ENCODE results near the gene DYNLRB2. TPM values are rescaled to one million over a fixed set of nuclear protein-coding genes. Genes with fewer than 3 reads are reported as not detected.

The DYNLRB2 gene
- total and polyA plus RNA-seq, 2 donors from 2014 or later = 2.7 to 22.1 TPM

DNA sequence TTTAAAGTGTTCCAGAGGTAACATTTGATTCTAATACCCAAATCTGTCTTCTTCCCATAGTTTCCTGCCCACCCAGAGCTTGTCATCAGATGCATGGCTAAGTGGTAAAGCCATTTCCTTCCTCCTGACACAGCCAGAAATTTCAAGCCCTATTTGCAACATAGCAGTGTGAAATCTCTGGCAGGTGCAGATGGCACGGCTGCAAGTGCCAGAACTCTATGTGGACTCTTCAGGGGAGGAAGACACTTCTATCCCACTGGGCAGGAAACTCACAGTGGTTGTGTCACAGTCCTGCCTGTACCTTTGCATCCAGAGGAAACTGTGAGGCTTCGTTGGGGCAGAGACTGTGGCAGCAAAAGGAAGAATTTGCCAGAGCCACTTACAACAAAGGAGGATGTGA, 13.2 kb downstream of the DYNLRB2 start:
- intact Hi-C loops (cut with DNase I) = no loop called here
- Histone ChIP-seq H3K9ac (ENCODE audit: low read length in 3 of 3) (no peak overlapping the region), H3K27ac (ENCODE audit: low read depth in 2 of 2, low read length in 2 of 2) (no peak overlapping the region), H3K27me3 (ENCODE audit: control insufficient read depth, insufficient read depth, low read length) (no peaks in the 10 kb centered on the region), H3K9me3 (ENCODE audit: control insufficient read depth in 2 of 3, insufficient read depth in 1 of 3, low read length in 3 of 3) (no peaks in the 10 kb centered on the region), H3K36me3 (ENCODE audit: control insufficient read depth in 2 of 3, insufficient read depth in 3 of 3, low read length in 3 of 3) (no peaks in the 10 kb centered on the region), H3K4me1 (ENCODE audit: control insufficient read depth in 2 of 3, insufficient read depth in 2 of 3, low read depth in 1 of 3, low read length in 3 of 3) (no peaks in the 10 kb centered on the region), H3K4me3 (ENCODE audit: low read length in 3 of 3) (no peak overlapping the region)
- TF ChIP-seq, protein P1, sequence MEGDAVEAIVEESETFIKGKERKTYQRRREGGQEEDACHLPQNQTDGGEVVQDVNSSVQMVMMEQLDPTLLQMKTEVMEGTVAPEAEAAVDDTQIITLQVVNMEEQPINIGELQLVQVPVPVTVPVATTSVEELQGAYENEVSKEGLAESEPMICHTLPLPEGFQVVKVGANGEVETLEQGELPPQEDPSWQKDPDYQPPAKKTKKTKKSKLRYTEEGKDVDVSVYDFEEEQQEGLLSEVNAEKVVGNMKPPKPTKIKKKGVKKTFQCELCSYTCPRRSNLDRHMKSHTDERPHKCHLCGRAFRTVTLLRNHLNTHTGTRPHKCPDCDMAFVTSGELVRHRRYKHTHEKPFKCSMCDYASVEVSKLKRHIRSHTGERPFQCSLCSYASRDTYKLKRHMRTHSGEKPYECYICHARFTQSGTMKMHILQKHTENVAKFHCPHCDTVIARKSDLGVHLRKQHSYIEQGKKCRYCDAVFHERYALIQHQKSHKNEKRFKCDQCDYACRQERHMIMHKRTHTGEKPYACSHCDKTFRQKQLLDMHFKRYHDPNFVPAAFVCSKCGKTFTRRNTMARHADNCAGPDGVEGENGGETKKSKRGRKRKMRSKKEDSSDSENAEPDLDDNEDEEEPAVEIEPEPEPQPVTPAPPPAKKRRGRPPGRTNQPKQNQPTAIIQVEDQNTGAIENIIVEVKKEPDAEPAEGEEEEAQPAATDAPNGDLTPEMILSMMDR (IDR thresholded peaks at IDR 0.05; ENCODE audit: borderline replicate concordance, extremely low read depth, insufficient read depth) = no peak
- no peak for FAIRE-seq
- DNase-seq = no peak

DNA sequence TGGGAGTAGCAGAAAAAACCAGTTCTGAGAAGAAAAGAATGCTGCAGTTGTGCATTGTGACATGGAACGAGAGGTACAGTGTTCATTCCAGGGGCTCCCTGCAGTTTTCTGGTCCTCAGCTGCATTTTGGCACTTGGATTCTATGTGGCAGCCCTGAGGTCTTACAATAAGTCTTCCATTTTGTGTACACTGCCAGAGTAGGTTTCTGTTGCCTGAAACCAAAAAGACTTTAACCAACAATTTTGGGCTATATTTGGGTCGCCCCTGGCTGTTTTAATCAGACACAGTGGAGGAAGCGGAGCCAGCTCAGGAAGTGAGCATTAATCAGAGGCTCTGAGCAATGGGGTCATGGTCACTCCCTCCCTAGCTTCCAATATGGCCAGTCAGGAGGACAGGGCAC, 15.7 kb downstream of the DYNLRB2 start:
- Histone ChIP-seq H3K27ac (ENCODE audit: low read depth in 2 of 2, low read length in 2 of 2) (no peak overlapping the region), H3K9me3 (ENCODE audit: control insufficient read depth in 2 of 3, insufficient read depth in 1 of 3, low read length in 3 of 3) (no peaks in the 10 kb centered on the region), H3K36me3 (ENCODE audit: control insufficient read depth in 2 of 3, insufficient read depth in 3 of 3, low read length in 3 of 3) (no peaks in the 10 kb centered on the region), H3K4me1 (ENCODE audit: control insufficient read depth in 2 of 3, insufficient read depth in 2 of 3, low read depth in 1 of 3, low read length in 3 of 3) (no peaks in the 10 kb centered on the region), H3K27me3 (ENCODE audit: control insufficient read depth, insufficient read depth, low read length) (no peaks in the 10 kb centered on the region), H3K4me3 (ENCODE audit: low read length in 3 of 3) (no peak overlapping the region), H3K9ac (ENCODE audit: low read length in 3 of 3) (no peak overlapping the region)
- TF ChIP-seq, protein P1 (IDR thresholded peaks at IDR 0.05; ENCODE audit: borderline replicate concordance, extremely low read depth, insufficient read depth) = no peak
- DNase-seq (no peak), FAIRE-seq (no peak)
- intact Hi-C loops (cut with DNase I) = no loop called here

DNA sequence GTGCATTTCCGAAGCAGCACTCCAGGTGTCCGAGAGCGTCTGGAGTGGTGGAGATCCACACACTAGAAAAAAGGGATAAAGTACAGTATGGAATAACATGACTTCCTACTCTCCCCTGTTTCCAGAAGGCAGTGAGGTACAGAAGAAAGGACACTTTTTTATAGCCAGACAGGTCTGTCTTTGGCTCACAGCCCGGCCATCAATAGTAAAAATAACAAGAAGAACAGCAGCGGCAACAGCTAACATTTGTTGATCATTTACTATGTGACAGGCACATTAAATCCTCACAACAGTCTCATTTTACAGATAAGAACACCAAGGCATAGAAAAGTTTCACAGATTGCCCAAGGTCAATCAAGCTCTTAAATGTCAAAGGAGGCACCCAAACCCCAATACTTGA, 16.2 kb downstream of the DYNLRB2 start:
- intact Hi-C loops (cut with DNase I) = no loop called here
- H3K36me3 ChIP-seq (ENCODE audit: control insufficient read depth in 2 of 3, insufficient read depth in 3 of 3, low read length in 3 of 3) = no peaks in the 10 kb centered on the region
- TF ChIP-seq, protein P1 (IDR thresholded peaks at IDR 0.05; ENCODE audit: borderline replicate concordance, extremely low read depth, insufficient read depth) = no peak
- no peaks in the 10 kb centered on the region for H3K27me3 ChIP-seq (ENCODE audit: control insufficient read depth, insufficient read depth, low read length)
- H3K27ac ChIP-seq (ENCODE audit: low read depth in 2 of 2, low read length in 2 of 2) = no peak overlapping the region
- no peaks in the 10 kb centered on the region for H3K4me1 ChIP-seq (ENCODE audit: control insufficient read depth in 2 of 3, insufficient read depth in 2 of 3, low read depth in 1 of 3, low read length in 3 of 3)
- H3K4me3 ChIP-seq (ENCODE audit: low read length in 3 of 3) = no peak overlapping the region
- no peak for DNase-seq
- FAIRE-seq = no peak
- no peak overlapping the region for H3K9ac ChIP-seq (ENCODE audit: low read length in 3 of 3)
- H3K9me3 ChIP-seq (ENCODE audit: control insufficient read depth in 2 of 3, insufficient read depth in 1 of 3, low read length in 3 of 3) = no peaks in the 10 kb centered on the region

DNA sequence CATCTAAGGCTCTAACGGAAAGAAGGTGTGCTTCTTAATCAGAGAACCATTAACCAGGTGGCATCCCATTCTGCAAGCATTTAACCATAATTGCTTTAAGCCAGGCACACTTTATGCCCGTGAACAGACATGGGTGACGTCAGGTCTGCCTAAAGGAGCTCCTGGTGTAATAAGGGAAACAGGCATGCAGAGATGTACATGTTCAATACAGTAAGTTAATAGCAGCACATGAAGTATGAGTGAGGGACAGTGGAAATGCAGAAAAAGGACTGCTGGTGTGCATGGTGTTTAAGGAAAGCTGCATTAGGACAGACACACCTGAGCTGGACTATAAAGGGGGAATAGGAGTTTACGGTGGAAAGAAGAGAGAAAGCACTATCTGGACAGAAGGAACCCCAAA, 18.6 kb downstream of the DYNLRB2 start:
- no peaks in the 10 kb centered on the region for H3K9me3 ChIP-seq (ENCODE audit: control insufficient read depth in 2 of 3, insufficient read depth in 1 of 3, low read length in 3 of 3)
- FAIRE-seq = no peak
- intact Hi-C loops (cut with DNase I) = no loop called here
- no peak for DNase-seq
- no peak overlapping the region for H3K9ac ChIP-seq (ENCODE audit: low read length in 3 of 3)
- no peaks in the 10 kb centered on the region for H3K36me3 ChIP-seq (ENCODE audit: control insufficient read depth in 2 of 3, insufficient read depth in 3 of 3, low read length in 3 of 3)
- no peak overlapping the region for H3K27ac ChIP-seq (ENCODE audit: low read depth in 2 of 2, low read length in 2 of 2)
- no peak overlapping the region for H3K4me3 ChIP-seq (ENCODE audit: low read length in 3 of 3)
- TF ChIP-seq, protein P1 (IDR thresholded peaks at IDR 0.05; ENCODE audit: borderline replicate concordance, extremely low read depth, insufficient read depth) = no peak
- no peaks in the 10 kb centered on the region for H3K27me3 ChIP-seq (ENCODE audit: control insufficient read depth, insufficient read depth, low read length)
- H3K4me1 ChIP-seq (ENCODE audit: control insufficient read depth in 2 of 3, insufficient read depth in 2 of 3, low read depth in 1 of 3, low read length in 3 of 3) = no peaks in the 10 kb centered on the region
